Natural killer cell (primary cell): Measurements from ENCODE around the gene ATP5F1B. TPM values are rescaled to one million over a fixed set of nuclear protein-coding genes. Genes with fewer than 3 reads are reported as not detected.

Experiments used
- ATAC-seq, 3 donors: fragments of 150-1000 bp in 2 of 3; fragments of 200-7000 bp in 1 of 3; cut with Tn5 transposase; 1 replicate in 1 of 3; 2 replicates in 2 of 3; pipeline ENCODE4 v1.10.0; 2021; ENCODE audit warnings: mild to moderate bottlenecking in 2 of 3, moderate library complexity in 2 of 3
- DNase-seq, 2 donors: peaks; one replicate each; pipeline versions ENCODE4 v3.0.0 to v3.0.0-alpha.2; 2013 to 2021; ENCODE audit warnings: mixed read lengths in 1 of 2
- H3K27ac ChIP-seq: one replicate; pipeline ENCODE4 v1.5.1; 2013; ENCODE audit warnings: mild to moderate bottlenecking, low read length
- H3K27me3 ChIP-seq: one replicate; pipeline ENCODE4 v1.6.1; 2013; ENCODE audit warnings: low read length; ENCODE audit not compliant: control insufficient read depth, insufficient read depth
- H3K36me3 ChIP-seq: one replicate; pipeline ENCODE4 v1.6.1; 2013; ENCODE audit warnings: low read length; ENCODE audit not compliant: control insufficient read depth, insufficient read depth
- H3K4me1 ChIP-seq: one replicate; pipeline ENCODE4 v1.6.1; 2013; ENCODE audit warnings: low read length; ENCODE audit not compliant: control insufficient read depth, insufficient read depth
- H3K4me3 ChIP-seq: one replicate; pipeline ENCODE4 v1.5.1; 2013; ENCODE audit warnings: low read length
- H3K9me3 ChIP-seq: one replicate; pipeline ENCODE4 v1.6.1; 2013; ENCODE audit warnings: low read length; ENCODE audit not compliant: control insufficient read depth, insufficient read depth
- H3K27ac Mint-ChIP-seq, 2 donors: one replicate each; pipeline ENCODE4 v1.8.0; 2022; ENCODE audit warnings: mild to moderate bottlenecking in 2 of 2, mixed read lengths in 2 of 2, moderate library complexity in 1 of 2
- H3K27me3 Mint-ChIP-seq, 2 donors: one replicate each; pipeline ENCODE4 v1.8.0; 2022; ENCODE audit warnings: low read depth in 2 of 2, mixed read lengths in 2 of 2
- H3K36me3 Mint-ChIP-seq: one replicate; pipeline ENCODE4 v1.8.0; 2022; ENCODE audit warnings: mixed read lengths
- H3K4me1 Mint-ChIP-seq, 2 donors: one replicate each; pipeline ENCODE4 v1.8.0; 2022; ENCODE audit warnings: mixed read lengths in 2 of 2
- H3K4me3 Mint-ChIP-seq: one replicate; pipeline ENCODE4 v1.8.0; 2022; ENCODE audit warnings: mild to moderate bottlenecking, moderate library complexity, mixed read lengths
- H3K9me3 Mint-ChIP-seq, 2 donors: one replicate each; pipeline ENCODE4 v1.8.0; 2022; ENCODE audit warnings: mixed read lengths in 2 of 2
- WGBS: methylation state at CpG from one replicate; pipeline ENCODE4 v1.1.7; 2013; ENCODE audit warnings: missing lambda C conversion rate; ENCODE audit not compliant: insufficient coverage; 5-methylcytosine and 5-hydroxymethylcytosine counted together
- intact Hi-C: fragments of 100-400 bp; cut with micrococcal nuclease; formaldehyde crosslinking; loops from one replicate; pipeline ENCODE4 v1.14.2; 2022
- total RNA-seq, 4 donors: library from RNA; stranded (reverse); fragments of 120-200 nt in 1 of 4; gene quantifications; one replicate each; pipeline versions ENCODE4 v1.2.3 to v1.2.4, GENCODE V29; 2013 to 2022
- TF ChIP-seq, protein P1 (sequence below): fragments of 200-600 bp; IDR thresholded peaks from one replicate; pipeline ENCODE4 v1.8.0; 2022; ENCODE audit warnings: antibody characterized with exemption

Gene ATP5F1B
- total RNA-seq, 3 donors from 2014 or later (not counting 1 experiment from before 2014, with no cell fraction given) = 335 to 378 (median 342) TPM

DNA sequence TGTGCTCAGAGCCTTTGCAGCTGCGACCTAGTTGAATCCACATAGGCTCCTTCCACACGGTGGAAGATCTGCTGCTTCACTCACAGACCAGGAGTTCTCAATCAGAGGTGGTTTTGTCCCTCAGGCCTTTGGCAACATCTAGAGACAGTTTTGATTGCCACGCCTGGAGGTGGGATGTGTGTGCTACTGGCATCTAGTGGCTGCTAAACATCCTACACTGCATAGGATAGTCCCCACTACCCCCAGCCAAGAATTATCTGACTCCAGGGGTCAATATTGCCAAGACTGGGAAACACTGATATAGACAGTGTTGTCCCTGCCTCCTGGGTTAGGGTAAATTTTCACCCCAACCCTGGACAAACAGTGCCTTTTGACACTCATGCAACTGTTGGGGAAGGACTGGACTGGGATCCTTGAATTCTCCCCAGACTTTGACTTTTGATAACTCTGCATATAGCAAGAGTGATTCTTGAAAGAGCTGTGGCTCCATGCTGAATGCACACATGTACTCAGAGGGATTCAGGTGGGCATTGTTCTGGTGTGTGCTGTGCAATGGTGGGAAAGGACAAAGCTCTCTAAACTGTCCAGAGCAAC, 55.5 kb downstream of the ATP5F1B start:
- 68% methylated on average over 2 of the region's 3 CpGs for WGBS
- H3K27me3 ChIP-seq = no peaks in the 10 kb centered on the region
- no peaks in the 10 kb centered on the region for H3K9me3 ChIP-seq
- intact Hi-C loops = no loop called here
- Mint-ChIP-seq H3K4me3 (no peak overlapping the region), H3K36me3 (peaks cover under 1% of the 10 kb centered on the region), H3K4me1 (peaks cover 0 to 4% of the 10 kb centered on the region in 2 donors), H3K27ac (no peak overlapping the region), H3K27me3 (no peaks in the 10 kb centered on the region), H3K9me3 (no peaks in the 10 kb centered on the region)
- peak in 2 of 3 donors; percentile 41 to 43 for ATAC-seq
- no peaks in the 10 kb centered on the region for H3K4me1 ChIP-seq
- TF ChIP-seq, protein P1, sequence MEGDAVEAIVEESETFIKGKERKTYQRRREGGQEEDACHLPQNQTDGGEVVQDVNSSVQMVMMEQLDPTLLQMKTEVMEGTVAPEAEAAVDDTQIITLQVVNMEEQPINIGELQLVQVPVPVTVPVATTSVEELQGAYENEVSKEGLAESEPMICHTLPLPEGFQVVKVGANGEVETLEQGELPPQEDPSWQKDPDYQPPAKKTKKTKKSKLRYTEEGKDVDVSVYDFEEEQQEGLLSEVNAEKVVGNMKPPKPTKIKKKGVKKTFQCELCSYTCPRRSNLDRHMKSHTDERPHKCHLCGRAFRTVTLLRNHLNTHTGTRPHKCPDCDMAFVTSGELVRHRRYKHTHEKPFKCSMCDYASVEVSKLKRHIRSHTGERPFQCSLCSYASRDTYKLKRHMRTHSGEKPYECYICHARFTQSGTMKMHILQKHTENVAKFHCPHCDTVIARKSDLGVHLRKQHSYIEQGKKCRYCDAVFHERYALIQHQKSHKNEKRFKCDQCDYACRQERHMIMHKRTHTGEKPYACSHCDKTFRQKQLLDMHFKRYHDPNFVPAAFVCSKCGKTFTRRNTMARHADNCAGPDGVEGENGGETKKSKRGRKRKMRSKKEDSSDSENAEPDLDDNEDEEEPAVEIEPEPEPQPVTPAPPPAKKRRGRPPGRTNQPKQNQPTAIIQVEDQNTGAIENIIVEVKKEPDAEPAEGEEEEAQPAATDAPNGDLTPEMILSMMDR = peak; percentile 24
- no peak overlapping the region for H3K4me3 ChIP-seq
- no peaks in the 10 kb centered on the region for H3K36me3 ChIP-seq
- H3K27ac ChIP-seq = no peak overlapping the region
- peak in 1 of 2 donors; percentile 37 for DNase-seq

- Mint-ChIP-seq H3K27ac (no peak overlapping the region), H3K36me3 (no peaks in the 10 kb centered on the region), H3K27me3 (no peaks in the 10 kb centered on the region), H3K4me3 (no peak overlapping the region), H3K9me3 (no peaks in the 10 kb centered on the region), H3K4me1 (peaks cover 0 to 4% of the 10 kb centered on the region in 2 donors)
- TF ChIP-seq, protein P1 = no peak
- no peaks in the 10 kb centered on the region for H3K4me1 ChIP-seq
- H3K9me3 ChIP-seq = no peaks in the 10 kb centered on the region
- H3K27ac ChIP-seq = no peak overlapping the region
- no peaks in the 10 kb centered on the region for H3K27me3 ChIP-seq
- 100% methylated on average over 1 of the region's 1 CpG for WGBS
- no peak for DNase-seq
- no peaks in the 10 kb centered on the region for H3K36me3 ChIP-seq
- ATAC-seq = no peak
- intact Hi-C loops = no loop called here
- no peak overlapping the region for H3K4me3 ChIP-seq
Observed at GRCh38 chr12:56589783-56590182, 56.0 kb downstream of the ATP5F1B start.

Other genes with a start within 250 kb of the ATP5F1B start
- 10 to 100 TPM; 11.1 to 12.3 (median 11.7) TPM for gene TIMELESS, start 196.6 kb downstream of the ATP5F1B start, total RNA-seq
- not detected for gene MIP, start 191.3 kb downstream of the ATP5F1B start, total RNA-seq
- gene SPRYD4, start 177.4 kb downstream of the ATP5F1B start, total RNA-seq = 1 to 10 TPM; 5.6 to 6.2 (median 5.6) TPM
- gene GLS2, start 157.8 kb downstream of the ATP5F1B start, total RNA-seq = 1 to 10 TPM; 1.2 to 1.6 (median 1.6) TPM
- gene RBMS2, start 124.2 kb downstream of the ATP5F1B start, total RNA-seq = 10 to 100 TPM; 10.8 to 16.5 (median 15.6) TPM
- gene BAZ2A, start 15.7 kb downstream of the ATP5F1B start, total RNA-seq = 100 to 1,000 TPM; 320 to 354 (median 325) TPM
- 10 to 100 TPM; 79.2 to 93.8 (median 93.4) TPM for gene PTGES3, start 42.3 kb upstream of the ATP5F1B start, total RNA-seq
- gene NACA, start 79.3 kb upstream of the ATP5F1B start, total RNA-seq = 100 to 1,000 TPM; 644 to 785 (median 695) TPM
- 10 to 100 TPM; 10.1 to 11.9 (median 10.4) TPM for gene PRIM1, start 106.3 kb upstream of the ATP5F1B start, total RNA-seq
- 1 to 10 TPM in 1 of 3 donors, under 1 TPM in 1, not detected in 1; 0.16 to 1.4 TPM for gene HSD17B6, start 117.3 kb upstream of the ATP5F1B start, total RNA-seq